GM19240 (cell line): ENCODE measurements around the gene TM4SF4.
A peak's percentile ranks its signal among the peaks of the same experiment; 100 is the strongest.

Experiments
- DNase-seq: peaks from one replicate; pipeline ENCODE4 v3.0.0; 2011; ENCODE audit warnings: low spot score; ENCODE audit not compliant: insufficient read length

TM4SF4 gene

GRCh38 chr3:149481491-149481890 lies 7.0 kb downstream of the TM4SF4 start:
- DNase-seq, result no peak

DNA sequence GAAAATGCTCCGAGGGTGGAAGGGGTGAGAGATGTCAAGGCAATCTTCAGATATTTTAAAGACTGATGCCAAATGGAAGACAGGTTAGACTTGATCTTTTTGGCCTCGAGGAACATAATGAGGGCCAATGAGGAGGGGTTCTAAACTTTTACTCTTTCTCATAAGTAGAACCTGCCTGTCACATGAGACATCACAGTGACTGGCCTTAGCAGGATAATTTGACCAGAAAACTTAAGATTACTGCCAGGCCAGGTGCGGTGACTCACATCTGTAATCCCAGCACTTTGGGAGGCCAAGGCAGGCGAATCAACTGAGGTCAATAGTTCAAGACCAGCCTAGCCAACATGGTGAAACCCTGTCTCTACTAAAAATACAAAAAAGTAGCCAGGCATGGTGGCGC lies 12.2 kb downstream of the TM4SF4 start:
- DNase-seq, result no peak

- peak; percentile 19 for DNase-seq
Measured at GRCh38 chr3:149487598-149488197, 13.2 kb downstream of the TM4SF4 start.

DNA sequence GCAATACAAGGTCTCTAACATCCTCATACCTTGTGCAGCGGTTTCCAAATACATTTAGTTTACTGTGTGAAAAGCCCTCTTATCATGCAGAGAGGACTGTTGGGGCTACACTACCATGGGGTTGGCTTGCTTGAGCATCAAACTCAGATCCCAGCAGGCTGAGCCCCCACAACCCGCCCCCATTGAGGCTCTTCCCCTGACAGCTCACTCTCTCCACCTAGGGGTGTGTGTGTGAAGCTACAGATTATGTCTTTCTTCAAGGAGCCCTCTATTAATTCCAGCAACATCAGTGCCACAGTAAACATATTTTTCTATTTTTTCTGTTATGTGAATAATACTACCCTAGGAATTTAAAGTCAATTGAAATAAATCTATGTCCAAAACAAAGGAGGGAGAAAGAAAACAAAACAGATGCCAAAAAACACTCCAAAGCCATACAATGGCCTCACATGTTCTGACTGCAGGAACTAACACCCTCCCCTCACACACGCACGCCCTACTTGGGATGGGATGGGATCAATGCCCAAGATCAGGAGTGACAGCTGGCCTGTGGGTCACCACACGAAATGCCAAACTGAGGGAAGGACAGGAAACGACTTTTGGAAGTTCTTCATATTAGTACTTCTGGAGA lies 14.7 kb downstream of the TM4SF4 start:
- DNase-seq, result no peak

DNA sequence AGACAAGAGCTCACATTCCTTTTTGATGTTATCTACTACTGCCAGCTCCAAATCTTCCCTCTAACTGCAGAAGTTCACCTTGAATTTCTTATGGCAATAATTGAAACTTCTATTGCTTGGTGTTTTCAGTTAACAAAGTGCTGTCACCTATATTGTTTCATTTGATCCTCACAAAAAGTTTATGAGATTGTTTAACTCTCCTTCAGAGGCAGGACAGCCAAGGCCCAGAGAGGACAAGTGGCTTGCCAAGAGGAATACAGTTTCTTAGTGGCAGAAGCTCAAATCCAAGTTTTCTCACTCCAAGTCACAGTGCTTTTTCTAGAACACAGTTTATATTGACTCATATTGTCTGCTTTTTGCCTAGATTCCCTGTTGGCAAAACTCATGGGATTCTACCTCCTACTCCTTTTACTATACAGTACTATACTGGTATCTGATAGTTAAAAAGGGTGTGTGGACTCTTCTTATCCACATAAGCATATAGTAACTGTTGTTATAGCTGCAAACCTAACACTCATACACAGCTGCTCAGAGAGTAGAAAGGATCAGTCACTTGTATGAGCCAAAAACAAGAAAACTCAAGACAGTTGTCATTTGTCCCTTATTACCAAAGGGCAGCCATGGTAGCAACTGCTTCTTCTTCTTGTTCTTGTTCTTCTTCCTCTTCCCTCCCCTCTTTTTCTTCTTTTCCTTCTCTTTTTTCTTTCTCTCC lies 15.9 kb downstream of the TM4SF4 start:
- no peak for DNase-seq

GRCh38 chr3:149493315-149494021 lies 19.0 kb downstream of the TM4SF4 start:
- DNase-seq, result no peak

DNA sequence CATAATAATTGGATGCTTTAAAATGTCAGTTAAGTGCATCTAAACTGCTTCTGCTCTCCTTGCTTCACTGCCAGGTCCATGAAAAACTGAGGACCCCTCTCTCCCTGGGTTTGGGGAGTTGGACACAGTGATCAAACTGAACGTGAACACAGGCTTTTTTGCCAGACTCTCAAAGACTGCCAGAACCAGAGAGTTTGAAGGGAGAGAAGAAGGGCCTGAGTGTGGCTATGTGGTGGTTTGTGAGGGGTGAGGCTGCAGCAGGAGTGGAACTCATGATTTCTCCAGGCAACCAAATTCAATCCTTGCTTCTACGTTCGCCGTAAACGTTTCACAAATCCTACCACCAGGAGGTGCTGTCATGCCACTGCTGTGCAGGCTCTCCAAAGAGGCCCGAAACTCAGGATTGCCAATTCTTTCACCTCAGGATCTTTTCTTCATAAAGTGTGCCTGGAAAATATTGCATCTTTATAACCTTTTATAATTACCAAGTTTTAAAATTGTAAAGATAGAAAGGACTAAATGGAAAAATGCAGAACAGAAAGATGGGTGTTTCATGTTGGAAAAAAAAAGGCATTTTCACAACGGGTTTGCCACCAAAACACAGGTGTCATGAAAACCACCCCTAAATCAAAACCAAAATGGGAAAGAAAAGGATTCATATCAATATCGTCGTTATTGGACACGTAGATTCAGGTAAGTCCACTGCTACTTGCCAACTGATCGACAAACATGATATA lies 19.7 kb downstream of the TM4SF4 start:
- peak; percentile 33 for DNase-seq

GRCh38 chr3:149494759-149495580 lies 20.5 kb downstream of the TM4SF4 start:
- DNase-seq, result no peak

DNA sequence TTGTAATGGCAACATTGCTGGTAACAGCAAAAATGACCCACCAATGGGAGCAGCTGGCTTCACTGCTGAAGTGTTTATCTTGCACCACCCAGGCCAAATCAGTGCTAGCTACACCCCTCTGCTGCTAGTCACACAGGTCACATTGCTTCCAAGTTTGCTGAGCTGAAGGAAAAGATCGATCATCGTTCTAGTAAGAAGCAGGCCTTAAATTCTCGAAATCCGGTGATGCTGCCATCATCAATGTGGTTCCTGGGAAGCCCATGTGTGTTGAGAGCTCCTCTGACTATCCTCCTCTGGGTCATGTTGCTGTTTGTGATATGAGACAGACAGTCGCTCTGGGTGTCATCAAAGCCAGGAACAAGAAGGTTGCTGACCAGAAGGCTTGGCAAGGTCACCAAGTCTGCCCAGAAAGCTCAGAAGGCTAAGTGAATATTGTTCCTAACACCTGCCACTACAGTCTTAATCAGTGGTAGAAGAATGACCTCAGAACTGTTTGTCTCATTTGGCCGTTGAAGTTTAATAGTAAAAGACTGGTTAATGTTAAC lies 21.2 kb downstream of the TM4SF4 start:
- DNase-seq, result no peak

GRCh38 chr3:149496891-149497290 lies 22.4 kb downstream of the TM4SF4 start:
- DNase-seq, result no peak

DNA sequence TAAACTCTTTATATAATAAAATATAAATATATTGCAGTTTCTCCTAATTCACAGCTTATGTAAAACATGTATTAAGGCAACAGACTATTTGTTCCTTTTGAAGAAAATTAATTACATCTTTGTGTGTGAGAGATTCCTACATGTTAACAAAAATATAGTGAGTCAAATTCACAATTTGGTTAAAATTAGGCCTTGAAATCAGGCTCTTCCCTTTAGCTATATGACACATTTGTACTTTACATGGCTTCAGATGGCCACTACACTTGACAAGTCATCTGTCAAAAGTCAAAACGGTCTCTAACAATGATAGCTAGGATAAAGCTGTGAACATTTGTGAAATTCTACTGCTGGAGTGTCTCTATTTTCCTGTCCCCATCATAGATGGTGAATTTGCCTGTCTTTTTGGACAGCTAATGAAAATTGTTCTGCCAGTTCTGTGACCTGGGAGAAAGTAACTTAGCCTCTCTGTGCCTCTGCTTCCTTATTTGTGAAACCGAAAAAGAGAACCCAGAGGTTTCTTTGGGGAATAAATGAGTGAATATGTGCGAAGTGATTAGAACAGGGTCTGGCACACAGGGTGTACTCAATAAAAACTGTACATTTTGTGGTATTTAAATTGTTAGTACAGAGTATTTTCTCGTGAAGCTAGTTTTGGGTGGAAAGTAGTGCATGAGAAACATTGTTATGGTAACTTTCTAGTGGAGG lies 23.6 kb downstream of the TM4SF4 start:
- no peak for DNase-seq

GRCh38 chr3:149501524-149501923 lies 27.0 kb downstream of the TM4SF4 start:
- DNase-seq, result no peak

DNA sequence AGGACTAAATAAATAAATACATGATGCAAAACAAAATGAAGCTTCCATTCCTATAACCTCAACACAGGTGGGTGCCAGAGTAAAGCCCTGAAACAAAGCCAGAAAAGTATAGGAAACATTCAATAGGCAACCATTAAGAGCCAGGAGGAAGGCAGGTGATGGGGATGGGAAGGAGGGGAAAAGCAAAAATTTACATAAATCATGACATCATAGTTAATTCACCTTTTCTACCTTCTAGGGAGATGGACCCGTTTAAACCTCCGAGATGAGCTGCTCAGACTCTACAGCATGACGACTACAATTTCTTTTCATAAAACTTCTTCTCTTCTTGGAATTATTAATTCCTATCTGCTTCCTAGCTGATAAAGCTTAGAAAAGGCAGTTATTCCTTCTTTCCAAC lies 27.9 kb downstream of the TM4SF4 start:
- no peak for DNase-seq

GRCh38 chr3:149506540-149506939 lies 32.0 kb downstream of the TM4SF4 start:
- no peak for DNase-seq

DNA sequence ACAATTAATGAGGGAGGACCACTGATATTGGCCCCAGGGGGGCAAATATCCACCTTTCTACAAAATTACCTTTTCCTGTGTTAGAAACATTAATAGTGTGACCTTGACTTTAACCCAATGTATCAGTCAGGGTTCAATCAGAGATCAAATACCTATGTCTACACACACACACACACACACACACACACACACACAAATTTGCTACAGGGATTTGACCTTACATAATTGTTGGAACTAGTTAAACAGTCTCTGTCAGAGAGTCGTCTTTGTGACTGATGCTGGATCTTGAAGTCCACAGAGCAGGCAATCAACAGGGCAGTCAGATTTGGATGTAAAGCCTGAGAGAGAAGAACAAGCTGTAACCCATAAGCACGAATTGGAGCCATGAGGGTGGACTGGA lies 32.5 kb downstream of the TM4SF4 start:
- DNase-seq, result no peak

- no peak for DNase-seq
Measured at GRCh38 chr3:149507491-149508324, 33.2 kb downstream of the TM4SF4 start.

GRCh38 chr3:149509526-149509925 lies 35.0 kb downstream of the TM4SF4 start:
- no peak for DNase-seq

DNA sequence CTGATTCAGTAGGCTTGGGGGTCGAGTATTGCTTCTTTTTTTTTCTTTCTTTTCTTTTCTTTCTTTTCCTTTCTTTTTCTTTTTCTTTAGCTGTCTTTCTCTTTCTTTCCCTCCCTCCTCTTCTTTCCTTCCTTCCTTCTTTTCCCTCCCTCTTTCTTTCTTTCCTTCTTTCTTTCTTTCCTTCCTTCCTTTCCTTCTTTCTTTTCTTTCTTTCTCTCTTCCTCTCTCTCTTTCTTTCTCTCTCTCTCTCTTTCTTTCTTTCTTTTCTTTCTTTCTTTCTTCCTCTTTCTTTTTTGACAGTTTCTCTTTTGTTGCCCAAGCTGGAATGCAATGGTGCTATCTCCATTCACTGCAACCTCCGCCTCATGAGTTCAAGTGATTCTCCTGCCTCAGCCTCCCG lies 36.0 kb downstream of the TM4SF4 start:
- no peak for DNase-seq
